HG03159 (cell line): Measurements from ENCODE around the gene TNS4.

Experiments used
- ATAC-seq: cut with Tn5 transposase; IDR thresholded peaks from one replicate; pipeline ENCODE4 v1.9.1; 2021; ENCODE audit warnings: mild to moderate bottlenecking, moderate library complexity; ENCODE audit not compliant: unreplicated experiment

The TNS4 gene

GRCh38 chr17:40517286-40517662 is 15.9 kb upstream of the TNS4 start:
- no peak for ATAC-seq

GRCh38 chr17:40516581-40517285 is 15.3 kb upstream of the TNS4 start:
- ATAC-seq: peak; percentile 81

- ATAC-seq: no peak
Measured at GRCh38 chr17:40515491-40516041, 14.1 kb upstream of the TNS4 start.

- no peak for ATAC-seq
Measured at GRCh38 chr17:40515011-40515410, 13.6 kb upstream of the TNS4 start.

GRCh38 chr17:40514013-40514875 is 12.8 kb upstream of the TNS4 start:
- ATAC-seq: no peak

GRCh38 chr17:40511667-40512220 is 10.3 kb upstream of the TNS4 start:
- no peak for ATAC-seq

- ATAC-seq: no peak
Measured at GRCh38 chr17:40511136-40511535, 9.7 kb upstream of the TNS4 start.

GRCh38 chr17:40510328-40510648 is 8.9 kb upstream of the TNS4 start:
- no peak for ATAC-seq

GRCh38 chr17:40509626-40510327 is 8.4 kb upstream of the TNS4 start:
- no peak for ATAC-seq

- ATAC-seq: no peak
Measured at GRCh38 chr17:40506786-40507185, 5.4 kb upstream of the TNS4 start.

- no peak for ATAC-seq
Measured at GRCh38 chr17:40503154-40503553, 1.7 kb upstream of the TNS4 start.

- no peak for ATAC-seq
Measured at GRCh38 chr17:40502716-40503115, 1.3 kb upstream of the TNS4 start.

- ATAC-seq: no peak
Measured at GRCh38 chr17:40500709-40501108, 714 bp downstream of the TNS4 start.

- ATAC-seq: no peak
Measured at GRCh38 chr17:40500190-40500589, 1.2 kb downstream of the TNS4 start.

GRCh38 chr17:40499551-40500189 is 1.8 kb downstream of the TNS4 start:
- no peak for ATAC-seq

- no peak for ATAC-seq
Measured at GRCh38 chr17:40498281-40499084, 2.9 kb downstream of the TNS4 start.

- no peak for ATAC-seq
Measured at GRCh38 chr17:40497695-40498094, 3.7 kb downstream of the TNS4 start.

- ATAC-seq: no peak
Measured at GRCh38 chr17:40496634-40497420, 4.6 kb downstream of the TNS4 start.

GRCh38 chr17:40496170-40496569 is 5.3 kb downstream of the TNS4 start:
- no peak for ATAC-seq
